GM10847 (cell line): ENCODE measurements around the gene BSN.
A peak's percentile ranks its signal among the peaks of the same experiment; 100 is the strongest.

Experiments used
- POLR2A ChIP-seq: IDR thresholded peaks from 2 replicates; pipeline ENCODE4 v1.6.1; 2011; ENCODE audit not compliant: insufficient read length; ENCODE audit errors: extremely low read depth

BSN gene, protein sequence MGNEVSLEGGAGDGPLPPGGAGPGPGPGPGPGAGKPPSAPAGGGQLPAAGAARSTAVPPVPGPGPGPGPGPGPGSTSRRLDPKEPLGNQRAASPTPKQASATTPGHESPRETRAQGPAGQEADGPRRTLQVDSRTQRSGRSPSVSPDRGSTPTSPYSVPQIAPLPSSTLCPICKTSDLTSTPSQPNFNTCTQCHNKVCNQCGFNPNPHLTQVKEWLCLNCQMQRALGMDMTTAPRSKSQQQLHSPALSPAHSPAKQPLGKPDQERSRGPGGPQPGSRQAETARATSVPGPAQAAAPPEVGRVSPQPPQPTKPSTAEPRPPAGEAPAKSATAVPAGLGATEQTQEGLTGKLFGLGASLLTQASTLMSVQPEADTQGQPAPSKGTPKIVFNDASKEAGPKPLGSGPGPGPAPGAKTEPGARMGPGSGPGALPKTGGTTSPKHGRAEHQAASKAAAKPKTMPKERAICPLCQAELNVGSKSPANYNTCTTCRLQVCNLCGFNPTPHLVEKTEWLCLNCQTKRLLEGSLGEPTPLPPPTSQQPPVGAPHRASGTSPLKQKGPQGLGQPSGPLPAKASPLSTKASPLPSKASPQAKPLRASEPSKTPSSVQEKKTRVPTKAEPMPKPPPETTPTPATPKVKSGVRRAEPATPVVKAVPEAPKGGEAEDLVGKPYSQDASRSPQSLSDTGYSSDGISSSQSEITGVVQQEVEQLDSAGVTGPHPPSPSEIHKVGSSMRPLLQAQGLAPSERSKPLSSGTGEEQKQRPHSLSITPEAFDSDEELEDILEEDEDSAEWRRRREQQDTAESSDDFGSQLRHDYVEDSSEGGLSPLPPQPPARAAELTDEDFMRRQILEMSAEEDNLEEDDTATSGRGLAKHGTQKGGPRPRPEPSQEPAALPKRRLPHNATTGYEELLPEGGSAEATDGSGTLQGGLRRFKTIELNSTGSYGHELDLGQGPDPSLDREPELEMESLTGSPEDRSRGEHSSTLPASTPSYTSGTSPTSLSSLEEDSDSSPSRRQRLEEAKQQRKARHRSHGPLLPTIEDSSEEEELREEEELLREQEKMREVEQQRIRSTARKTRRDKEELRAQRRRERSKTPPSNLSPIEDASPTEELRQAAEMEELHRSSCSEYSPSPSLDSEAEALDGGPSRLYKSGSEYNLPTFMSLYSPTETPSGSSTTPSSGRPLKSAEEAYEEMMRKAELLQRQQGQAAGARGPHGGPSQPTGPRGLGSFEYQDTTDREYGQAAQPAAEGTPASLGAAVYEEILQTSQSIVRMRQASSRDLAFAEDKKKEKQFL (N-terminal part only)

DNA sequence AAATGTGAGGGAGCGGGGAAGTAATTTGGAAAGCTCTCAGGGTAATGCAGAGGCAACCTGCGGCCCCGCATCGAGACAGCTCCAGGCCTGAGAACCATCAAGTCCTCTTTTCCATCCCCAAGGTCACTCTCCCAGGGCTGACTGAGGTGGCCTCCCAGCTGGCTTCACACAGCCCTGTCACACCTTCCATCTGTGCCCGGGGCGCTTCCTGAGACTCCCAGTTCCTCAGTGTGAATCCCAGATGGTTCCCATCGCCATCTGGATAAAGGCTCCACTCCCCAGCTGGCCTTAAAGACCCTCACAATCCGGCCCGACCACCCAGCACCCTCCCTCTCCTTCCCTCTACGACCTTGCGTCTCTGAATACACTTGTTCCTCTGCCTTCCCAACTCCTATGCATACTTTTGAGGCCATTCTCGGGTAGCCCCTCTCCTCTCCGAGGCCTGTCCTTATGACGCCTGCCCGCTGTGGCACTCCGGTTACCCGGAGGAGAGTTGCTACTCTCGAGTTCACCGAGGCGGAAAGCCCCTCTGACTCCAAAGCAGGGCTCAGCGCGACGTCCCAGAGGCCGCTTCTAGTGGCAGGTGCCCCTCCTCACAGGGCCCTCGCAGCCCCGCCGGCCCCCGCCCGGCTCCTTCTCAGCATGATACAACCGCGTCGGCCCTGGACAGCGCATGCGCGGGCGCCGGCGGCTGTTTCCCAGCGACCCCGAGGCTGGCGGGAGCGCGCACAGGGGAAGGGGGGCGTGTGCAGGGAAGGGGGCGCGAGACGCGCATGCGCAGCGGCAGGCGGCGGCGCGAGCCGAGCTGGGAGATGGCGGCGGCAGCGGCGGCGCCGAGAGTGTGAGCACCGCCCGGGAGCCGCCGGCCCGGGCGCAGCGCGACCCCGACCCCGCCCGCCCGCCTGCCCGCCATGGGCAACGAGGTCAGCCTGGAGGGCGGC is at the start of gene BSN:
BSN (plus strand) TSS at position 786 of the 941 bp plus-strand sequence; CDS start at position 912, 126 bp downstream.
- peak; percentile 15 for TF ChIP-seq POLR2A

DNA sequence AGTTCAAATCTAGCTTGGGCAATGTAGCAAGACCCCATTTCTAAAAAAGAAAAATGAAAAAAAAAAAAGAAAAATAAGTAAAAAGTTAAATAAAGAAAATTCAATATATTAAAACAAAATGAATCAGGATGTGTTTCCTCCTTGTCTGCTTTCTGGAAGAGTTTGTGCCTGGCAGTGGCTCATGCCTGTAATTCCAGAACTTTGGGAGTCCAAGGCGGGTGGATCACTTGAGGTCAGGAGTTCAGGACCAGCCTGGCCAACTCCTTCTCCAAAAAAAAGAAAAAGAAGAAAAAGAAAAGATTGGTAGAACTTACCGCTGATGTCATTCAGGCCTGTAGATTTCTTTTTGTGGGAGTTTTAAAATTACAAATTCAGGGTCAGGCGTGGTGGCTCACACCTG is 47.4 kb upstream of the BSN start:
- TF ChIP-seq POLR2A: no peak

DNA sequence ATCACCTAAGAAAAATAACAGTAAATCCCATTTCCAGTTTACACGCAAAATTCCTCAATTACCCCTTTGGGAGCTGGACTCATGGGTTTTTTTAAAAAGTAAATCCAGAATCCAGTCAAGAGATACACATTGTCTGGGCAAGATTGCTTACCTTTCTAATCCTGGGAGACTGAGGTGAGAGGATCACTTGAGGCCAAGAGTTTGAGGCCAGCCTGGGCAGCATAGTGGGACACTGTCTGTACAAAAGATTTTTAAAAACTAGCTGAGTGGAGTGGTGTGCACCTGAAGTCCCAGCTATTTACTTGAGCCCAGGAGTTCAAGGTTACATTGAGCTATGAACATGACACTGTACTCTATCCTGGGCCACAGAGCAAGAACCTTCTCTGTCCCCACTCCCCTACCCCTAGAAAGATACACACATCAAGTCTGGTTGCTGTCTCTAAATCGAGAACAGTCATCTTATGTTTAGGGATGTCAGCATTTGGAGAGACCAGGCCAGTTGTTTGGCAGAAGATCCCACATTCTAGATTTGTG is 45.2 kb upstream of the BSN start:
- no peak for TF ChIP-seq POLR2A

DNA sequence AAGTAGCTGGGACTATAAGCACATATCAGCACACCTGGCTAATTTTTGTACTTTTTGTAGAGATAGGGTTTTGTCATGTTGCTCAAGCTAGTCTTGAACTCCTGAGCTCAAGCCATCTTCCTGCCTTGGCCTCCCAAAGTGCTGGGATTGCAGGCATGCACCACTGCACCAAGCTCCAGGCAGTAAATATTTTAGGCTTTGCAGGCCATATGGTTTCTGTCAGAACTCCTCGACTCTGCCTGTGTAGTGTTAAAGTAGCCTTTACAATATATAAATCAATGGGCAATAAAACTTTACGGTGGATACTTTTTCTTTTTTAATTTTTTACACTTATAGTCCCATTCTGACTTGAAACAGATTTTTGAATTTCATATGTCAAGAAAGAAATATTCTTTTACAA is 42.6 kb upstream of the BSN start:
- no peak for TF ChIP-seq POLR2A

DNA sequence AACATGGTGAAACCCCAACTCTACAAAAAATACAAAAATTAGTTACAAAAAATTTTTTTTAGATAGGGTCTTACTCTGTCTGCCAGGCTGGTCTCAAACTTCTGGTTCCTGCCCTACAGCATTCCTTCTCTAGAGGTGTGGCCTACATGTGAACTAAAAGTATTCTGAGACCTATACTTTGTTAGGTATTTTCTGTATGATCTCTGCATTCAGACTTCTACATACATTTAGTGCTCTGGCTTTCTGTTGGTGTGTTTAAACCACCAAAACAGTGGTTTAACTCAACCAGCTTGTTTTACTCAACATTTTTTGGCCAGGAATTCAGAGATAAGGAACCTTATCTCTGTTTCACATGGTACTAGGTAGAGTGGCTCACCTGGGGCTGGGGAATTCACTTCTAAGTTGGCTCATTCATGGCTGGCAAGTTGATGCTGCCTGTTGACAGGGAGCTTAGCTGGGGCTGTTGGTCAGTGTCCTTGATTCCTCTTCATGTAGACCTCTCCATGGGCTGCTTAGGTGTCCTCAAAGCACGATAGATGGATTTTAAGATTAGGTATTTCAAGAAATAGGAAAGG is 41.4 kb upstream of the BSN start:
- no peak for TF ChIP-seq POLR2A

DNA sequence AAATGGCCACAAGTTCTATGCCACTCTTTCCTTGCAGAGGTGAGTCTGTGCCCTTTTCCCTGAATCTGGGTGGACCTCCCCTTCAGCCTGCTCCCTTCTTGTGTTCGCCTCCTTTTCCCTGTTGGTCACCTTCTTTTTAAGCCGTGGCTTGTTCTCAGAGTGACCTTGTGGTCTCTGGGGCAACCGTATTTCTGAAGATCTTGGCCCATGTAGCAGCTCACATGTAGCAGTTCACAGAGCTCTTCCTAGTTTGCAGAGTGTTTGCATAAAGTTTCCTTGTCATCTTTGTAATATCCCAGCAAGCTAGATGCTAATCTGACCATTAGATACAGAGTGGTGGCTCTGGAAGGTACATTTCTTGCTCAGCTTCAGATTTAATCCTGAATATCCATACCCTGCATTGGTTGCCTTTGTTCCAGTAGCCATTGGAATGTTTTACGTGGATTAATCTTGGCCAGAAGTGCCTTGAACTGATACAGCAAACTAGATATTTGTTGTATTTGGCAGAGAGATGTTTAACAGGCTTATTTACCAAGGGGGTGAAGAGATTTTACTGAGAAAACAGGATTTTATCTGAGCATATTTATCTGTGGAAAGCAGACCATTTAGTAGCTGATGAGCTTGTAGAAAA is 40.7 kb upstream of the BSN start:
- no peak for TF ChIP-seq POLR2A

DNA sequence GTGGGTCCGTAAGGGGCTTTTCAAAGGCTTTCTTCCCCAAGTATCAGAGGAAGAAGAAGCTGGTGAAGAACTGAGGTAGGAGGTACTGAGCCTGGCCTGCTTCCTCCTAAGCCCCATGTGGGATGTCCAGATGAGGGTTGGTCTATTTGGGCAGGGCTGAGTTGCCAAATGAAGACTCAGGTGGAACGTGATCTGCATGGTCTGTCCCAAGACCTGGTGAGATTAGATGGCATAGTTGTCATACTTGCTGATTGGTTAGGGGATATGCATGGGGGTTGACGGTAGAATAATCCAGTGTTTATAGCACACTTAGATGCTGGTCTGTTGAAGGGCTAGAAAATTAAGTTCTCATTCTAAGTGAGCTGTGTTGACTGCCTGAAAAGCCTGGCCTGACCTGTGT is 36.3 kb upstream of the BSN start:
- TF ChIP-seq POLR2A: no peak

DNA sequence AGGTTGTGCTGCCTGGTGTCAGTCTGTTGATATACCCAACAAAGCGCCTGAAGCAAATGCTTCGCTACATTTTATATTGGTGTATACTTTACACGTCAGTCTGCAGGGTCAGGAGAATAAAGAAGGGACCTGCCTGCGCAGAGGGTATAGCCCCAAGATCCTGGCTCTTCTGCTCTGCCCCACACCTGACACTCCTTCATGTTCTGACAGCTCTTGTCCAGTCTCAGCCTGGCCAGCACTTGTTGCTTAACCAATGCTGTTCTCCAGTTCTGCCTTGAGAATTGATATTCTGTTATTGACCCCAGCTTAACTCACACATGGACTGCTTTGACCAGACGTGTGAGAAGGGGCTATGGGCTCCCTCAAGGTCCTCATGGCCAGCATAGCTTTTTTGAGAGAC is 35.8 kb upstream of the BSN start:
- no peak for TF ChIP-seq POLR2A

DNA sequence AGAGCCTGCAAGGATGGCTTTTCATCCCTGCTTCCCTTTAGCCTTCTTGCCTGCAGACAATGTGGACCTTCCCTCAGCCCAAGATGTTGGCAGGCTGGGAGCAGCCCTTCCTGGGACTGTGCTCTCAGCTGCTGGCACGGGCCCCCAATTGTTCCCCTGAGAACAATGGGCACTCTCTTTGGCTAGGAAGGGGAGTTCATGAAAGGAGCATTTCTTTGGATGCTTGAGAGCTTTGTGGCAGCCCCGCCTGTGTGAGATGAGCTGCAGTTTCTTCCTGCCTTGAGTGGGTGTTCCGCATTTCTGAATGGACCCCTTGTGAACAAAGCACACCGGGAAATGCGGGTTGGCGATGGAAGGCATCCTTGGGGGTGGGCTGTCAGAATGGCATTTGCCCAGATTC is 35.0 kb upstream of the BSN start:
- no peak for TF ChIP-seq POLR2A

DNA sequence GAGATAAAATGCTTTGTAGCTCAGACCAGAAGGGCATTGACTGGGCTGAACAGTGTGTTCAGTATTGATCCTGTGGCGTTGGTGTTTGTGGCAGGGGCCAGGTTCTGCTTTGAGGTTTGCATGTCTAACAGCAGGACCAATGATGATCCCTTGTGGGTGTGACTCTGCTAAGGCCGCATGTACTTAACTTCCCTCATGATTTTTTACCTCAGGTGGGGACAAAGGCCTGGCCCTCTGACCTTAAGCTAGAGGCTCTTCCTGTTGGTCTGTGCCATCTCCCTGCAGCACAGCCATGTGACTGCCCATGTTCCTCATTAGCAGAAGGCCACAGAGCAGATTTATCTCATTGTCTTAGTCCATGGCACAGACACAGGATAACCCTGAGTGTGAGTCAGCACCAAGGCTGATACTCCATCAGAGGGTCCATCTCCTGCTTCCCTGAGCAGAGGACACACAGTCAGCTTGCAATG is 34.3 kb upstream of the BSN start:
- TF ChIP-seq POLR2A: no peak

DNA sequence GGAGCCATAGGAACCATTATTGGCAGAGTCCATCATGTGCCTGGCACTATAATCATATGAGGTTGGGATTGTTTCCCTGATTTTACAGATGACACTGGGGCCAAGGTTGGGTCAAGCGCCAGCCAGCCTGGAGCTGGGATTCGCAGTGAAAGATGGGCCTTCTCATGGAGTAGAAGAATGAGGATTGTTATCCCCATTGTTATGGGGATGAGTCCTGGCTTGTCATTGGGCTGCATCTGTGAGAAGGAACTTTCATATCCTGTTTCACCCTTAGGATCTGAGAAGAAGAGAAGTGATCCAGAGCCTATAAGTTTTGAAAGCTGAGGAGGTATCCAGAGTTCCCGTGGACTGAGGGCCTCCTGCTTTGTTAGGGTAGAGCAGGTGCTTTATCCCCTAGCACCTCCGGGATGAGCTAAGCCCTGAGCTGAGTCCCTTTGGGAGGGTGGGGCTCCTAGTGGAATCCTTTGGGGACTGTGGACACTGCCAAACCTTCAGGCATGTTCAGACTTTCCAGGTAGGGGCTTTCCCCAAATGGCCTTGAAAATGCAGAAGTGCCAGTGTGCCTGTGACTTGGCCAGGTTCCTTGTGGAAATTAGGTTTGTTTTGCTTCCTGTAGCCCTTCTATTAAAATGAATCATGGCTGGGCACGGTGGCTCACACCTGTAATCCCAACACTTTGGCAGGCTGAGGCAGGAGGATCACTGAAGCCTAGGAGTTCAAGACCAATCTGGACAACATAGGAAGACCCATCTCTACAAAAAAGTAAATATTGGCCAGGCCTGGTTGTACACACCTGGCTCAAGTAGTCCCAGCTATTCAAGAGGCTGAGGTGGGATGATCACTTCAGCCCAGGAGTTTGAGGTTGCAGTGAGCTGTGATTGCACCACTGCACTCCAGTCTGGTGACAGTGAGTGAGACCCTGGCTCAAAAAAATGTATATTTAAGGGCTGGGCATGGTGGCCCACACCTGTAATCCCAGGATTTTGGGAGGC is 30.2 kb upstream of the BSN start:
- no peak for TF ChIP-seq POLR2A

DNA sequence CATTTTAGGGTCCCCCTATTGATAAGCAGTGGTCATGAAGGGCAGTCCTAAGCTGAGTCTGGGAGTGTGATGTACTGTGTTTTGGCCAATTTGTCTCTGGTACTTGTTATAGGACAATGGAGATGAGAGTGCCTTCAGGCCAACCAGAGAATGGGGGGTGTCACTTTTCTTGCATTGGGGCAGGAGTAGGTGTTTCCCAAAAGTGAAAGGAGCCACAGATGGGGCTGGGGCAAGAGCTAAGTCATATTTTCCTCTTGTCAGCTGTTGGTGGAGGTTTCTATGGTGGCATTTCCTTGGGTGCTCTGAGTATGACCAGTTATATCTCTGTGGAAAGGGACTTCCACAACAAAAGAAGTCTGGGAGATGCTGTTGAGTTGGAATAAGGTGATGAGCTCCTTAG is 24.7 kb upstream of the BSN start:
- TF ChIP-seq POLR2A: no peak
